HepG2 (cell line): ENCODE results near the gene YIF1A. TPM values are rescaled to one million over a fixed set of nuclear protein-coding genes. Genes with fewer than 3 reads are reported as not detected.

ENCODE experiments used
- ASH2L ChIP-seq: fragments of 300-600, 200-600 bp; sonication (generic); IDR thresholded peaks from 2 replicates; pipeline ENCODE4 v1.7.0; 2017; ENCODE audit warnings: low read depth, mild to moderate bottlenecking, moderate library complexity, mixed read lengths, low read length; ENCODE audit not compliant: insufficient read length
- CBFB ChIP-seq: sonication (generic); formaldehyde crosslinking; IDR thresholded peaks from 2 replicates; pipeline ENCODE4 v1.4.0; 2020; ENCODE audit warnings: missing genetic modification reagents
- CENPX ChIP-seq: sonication (generic); formaldehyde crosslinking; IDR thresholded peaks from 2 replicates; pipeline ENCODE4 v1.9.0; 2021; ENCODE audit warnings: mild to moderate bottlenecking, missing genetic modification reagents, moderate library complexity
- JUND ChIP-seq: sonication (generic); formaldehyde crosslinking; IDR thresholded peaks from 2 replicates; pipeline ENCODE4 v1.8.0; 2022; ENCODE audit warnings: mild to moderate bottlenecking, missing genetic modification reagents
- MBD4 ChIP-seq: IDR thresholded peaks from 2 replicates; pipeline ENCODE4 v1.6.1; 2012; ENCODE audit warnings: low read length, inconsistent platforms, borderline replicate concordance
- RERE ChIP-seq: IDR thresholded peaks from 2 replicates; pipeline ENCODE4 v1.6.1; 2016; ENCODE audit warnings: low read depth, missing genetic modification reagents, missing compliant biosample characterization
- REST ChIP-seq, 2 experiments: IDR thresholded peaks; 2 replicates each; pipeline ENCODE4 v1.6.1; 2011 to 2012; ENCODE audit warnings: low read length in 2 of 2, borderline replicate concordance in 1 of 2, low read depth in 1 of 2, mild to moderate bottlenecking in 1 of 2, moderate library complexity in 1 of 2
- RFX3 ChIP-seq: IDR thresholded peaks from 2 replicates; pipeline ENCODE4 v1.6.1; 2016; ENCODE audit warnings: missing biosample characterization, missing genetic modification reagents
- SALL2 ChIP-seq: sonication (generic); formaldehyde crosslinking; IDR thresholded peaks from 2 replicates; pipeline ENCODE4 v1.8.1; 2023; ENCODE audit warnings: mild to moderate bottlenecking, missing genetic modification reagents, inconsistent platforms
- SIX4 ChIP-seq: sonication (generic); formaldehyde crosslinking; IDR thresholded peaks from 2 replicates; pipeline ENCODE4 v1.4.0; 2020; ENCODE audit warnings: missing genetic modification reagents
- SOX6 ChIP-seq, 2 experiments: fragments of 450-650 bp in 1 of 2; sonication (generic) in 1 of 2; formaldehyde crosslinking in 1 of 2; IDR thresholded peaks; 2 replicates each; pipeline versions ENCODE4 v1.4.0 to v1.6.1; 2017 to 2020; ENCODE audit warnings: antibody characterized with exemption in 1 of 2, mild to moderate bottlenecking in 1 of 2, missing genetic modification reagents in 1 of 2
- ZBED4 ChIP-seq: sonication (generic); formaldehyde crosslinking; IDR thresholded peaks from 2 replicates; pipeline ENCODE4 v1.4.0; 2020; ENCODE audit warnings: missing genetic modification reagents, borderline replicate concordance
- ZNF30 ChIP-seq: sonication (generic); formaldehyde crosslinking; IDR thresholded peaks from 2 replicates; pipeline ENCODE4 v1.5.0; 2020; ENCODE audit warnings: mild to moderate bottlenecking, missing genetic modification reagents
- ZNF317 ChIP-seq: sonication (generic); formaldehyde crosslinking; IDR thresholded peaks from 2 replicates; pipeline ENCODE4 v1.5.0; 2020; ENCODE audit warnings: mild to moderate bottlenecking, missing genetic modification reagents
- ZNF383 ChIP-seq: sonication (generic); formaldehyde crosslinking; IDR thresholded peaks from 2 replicates; pipeline ENCODE4 v1.4.0; 2020; ENCODE audit warnings: missing genetic modification reagents, mild to moderate bottlenecking, borderline replicate concordance
- polyA plus RNA-seq, 8 experiments: library from polyadenylated mRNA; depleted of rRNA in 3 of 8; stranded (reverse) in 7 of 8; unstranded in 1 of 8; fragments of >200 nt; fragmentation: Illumina TruSeq in 4 of 8; extraction: Trizol in 4 of 8; gene quantifications; 2 replicates each; pipeline versions ENCODE4 v1.2.1 to v1.2.3, GENCODE V29; 2011 to 2016; ENCODE audit warnings: low read depth in 4 of 8, missing spikeins in 1 of 8, mixed read lengths in 1 of 8; ENCODE audit not compliant: insufficient read depth in 1 of 8
- total RNA-seq, 5 experiments: library from RNA; depleted of rRNA; stranded (reverse); fragments of >200 nt; fragmentation: Illumina TruSeq; extraction: Trizol; gene quantifications; 2 replicates each; pipeline ENCODE4 v1.2.3, GENCODE V29; 2016; ENCODE audit warnings: low read depth in 1 of 5

YIF1A gene
- total and polyA plus RNA-seq, 2 of the 13 experiments (the other 11 are each of a cell fraction or from before 2014, with no cell fraction given) = 133 to 145 TPM

GRCh38 chr11:66268952-66269905 lies 19.7 kb downstream of the YIF1A start (continued):
- TF ChIP-seq CENPX (CRISPR knock-in tag) (no peak), ASH2L (no peak), CBFB (CRISPR knock-in tag) (no peak), SOX6 (IDR thresholded peaks at IDR 0.05) (no peak), SOX6 (CRISPR knock-in tag; IDR thresholded peaks at IDR 0.05) (no peak), ZBED4 (CRISPR knock-in tag) (no peak), JUND (no peak), RFX3 (CRISPR knock-in tag) (no peak), REST (IDR thresholded peaks at IDR 0.05; ENCODE audit: borderline replicate concordance in 1 of 2, low read depth in 1 of 2, low read length in 2 of 2) (no peak), MBD4 (no peak), ZNF317 (CRISPR knock-in tag) (0 out of 2 replicates have a peak, but pooled peaks have one; percentile 35), RERE (CRISPR knock-in tag) (no peak), SIX4 (no peak), SALL2 (CRISPR knock-in tag) (0 out of 2 replicates have a peak, but pooled peaks have one; percentile 65), ZNF30 (CRISPR knock-in tag) (no peak), ZNF383 (CRISPR knock-in tag) (no peak)
